Iris pigment epithelial cell (primary cell): Measurements from ENCODE around the gene MCC.

Experiments
- DNase-seq: peaks from one replicate; pipeline ENCODE4 v3.0.0-alpha.2; 2011; ENCODE audit warnings: low read depth

The MCC gene

DNA sequence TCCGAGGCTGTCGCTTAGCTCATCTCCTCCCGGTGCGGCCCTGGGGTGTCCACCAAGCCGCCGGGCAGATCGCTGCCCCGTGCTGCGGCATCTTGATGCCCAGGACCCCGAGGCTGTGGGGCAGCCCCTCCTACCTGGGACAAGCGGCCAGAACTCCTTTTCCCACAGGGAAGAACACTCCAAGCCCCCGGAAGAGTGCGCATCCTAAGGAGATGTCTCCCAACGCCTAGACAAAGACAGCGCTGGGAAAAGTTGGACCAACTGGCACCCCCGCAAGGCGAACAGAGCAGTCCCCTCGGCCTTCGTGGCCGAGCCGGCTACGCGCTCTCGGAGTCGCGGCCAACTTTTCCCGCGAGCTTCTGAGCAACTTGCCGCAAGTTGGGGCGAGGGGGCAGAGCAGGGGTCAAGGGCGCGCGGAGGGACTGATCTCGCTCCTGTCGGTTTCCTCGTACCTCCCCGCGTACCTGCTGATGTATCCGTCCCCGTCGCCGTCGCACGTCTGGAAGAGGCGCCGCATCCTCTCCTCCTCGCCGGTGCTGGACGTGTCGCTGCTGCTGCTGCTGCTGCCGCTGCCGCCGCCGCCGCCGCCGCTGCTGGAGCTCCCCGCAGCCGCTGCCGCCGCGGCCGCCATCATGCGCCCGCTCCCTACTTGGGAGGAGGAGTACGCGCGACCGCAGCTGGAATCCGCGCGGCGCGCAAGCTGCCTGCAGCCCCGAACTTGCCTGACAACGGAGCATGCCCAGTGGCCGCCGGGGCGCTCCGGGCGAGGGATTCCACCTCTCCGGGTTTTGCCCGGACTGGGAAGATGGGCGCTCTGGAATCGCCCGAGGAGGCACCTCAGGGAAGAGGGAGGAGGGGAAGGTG lies at the start of gene MCC:
Gene MCC, minus strand, starts transcription at position 673 of the 864 bp plus-strand sequence.
- DNase-seq, result peak; percentile 93

DNA sequence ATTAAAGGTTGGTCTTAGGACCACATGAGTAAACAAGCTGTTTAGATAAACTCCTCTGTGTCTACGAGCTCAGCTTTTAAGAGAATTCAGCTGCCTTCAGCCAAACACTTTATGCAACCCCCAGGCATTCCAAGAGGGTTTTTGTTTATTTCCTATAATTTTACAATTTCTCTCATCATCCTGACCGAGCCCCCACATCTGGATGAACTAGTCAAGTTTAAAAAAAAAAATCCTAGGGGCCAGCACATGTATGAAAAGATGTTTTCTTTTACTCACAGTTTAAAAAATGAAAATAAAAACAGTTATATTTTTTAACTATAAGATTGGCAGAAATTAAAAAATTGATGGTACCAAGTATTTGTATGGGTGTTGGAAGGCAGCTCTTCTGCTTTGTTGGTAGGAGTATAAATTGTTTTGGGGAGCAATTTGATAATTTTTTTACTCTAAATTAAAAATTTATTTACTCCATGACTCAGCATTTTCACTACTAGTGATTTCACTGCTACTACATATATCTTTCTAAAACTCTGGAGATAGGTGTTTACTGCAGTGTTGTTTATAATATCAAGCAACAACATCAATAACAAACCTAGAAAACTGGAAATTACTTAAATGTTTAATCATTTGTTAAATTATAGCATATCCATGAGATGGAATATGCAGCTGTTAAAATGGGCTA lies 43.4 kb upstream of the MCC start:
- no peak for DNase-seq

DNA sequence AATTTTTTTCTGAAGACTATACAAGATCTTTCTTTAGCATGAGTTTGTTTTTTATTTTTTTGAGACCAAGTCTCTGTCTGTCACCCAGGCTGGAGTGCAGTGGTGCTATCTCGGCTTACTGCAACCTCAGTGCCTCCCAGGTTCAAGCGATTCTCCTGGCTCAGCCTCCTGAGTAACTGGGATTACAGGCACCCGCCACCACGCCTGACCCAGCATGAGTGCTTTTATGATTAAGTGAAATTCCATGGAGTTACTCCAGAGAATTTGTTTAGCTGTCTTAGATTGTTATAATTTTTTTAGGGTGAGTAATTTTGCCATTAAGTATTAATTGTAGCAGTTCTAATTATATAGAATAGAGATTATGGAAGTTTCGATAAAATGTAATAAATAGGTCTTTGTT lies 39.5 kb upstream of the MCC start:
- peak; percentile 65 for DNase-seq

DNA sequence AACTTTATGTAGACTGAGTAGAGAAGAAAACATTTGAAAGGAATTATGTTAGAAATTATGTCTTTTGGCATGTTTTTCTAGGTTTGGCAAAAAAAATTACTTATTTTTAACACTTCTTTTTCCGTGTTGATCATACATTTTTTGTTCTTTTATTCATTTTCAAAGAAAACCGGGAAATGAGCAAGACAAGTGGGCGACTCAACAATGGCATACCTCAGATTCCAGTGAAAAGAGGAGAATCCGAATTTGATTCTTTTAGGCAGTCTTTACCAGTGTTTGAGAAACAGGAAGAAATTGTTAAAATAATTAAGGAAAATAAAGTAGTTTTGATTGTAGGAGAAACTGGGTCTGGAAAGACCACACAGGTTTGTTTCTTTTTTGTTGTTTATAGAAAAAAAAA lies 38.2 kb upstream of the MCC start:
- DNase-seq, result peak; percentile 31

DNA sequence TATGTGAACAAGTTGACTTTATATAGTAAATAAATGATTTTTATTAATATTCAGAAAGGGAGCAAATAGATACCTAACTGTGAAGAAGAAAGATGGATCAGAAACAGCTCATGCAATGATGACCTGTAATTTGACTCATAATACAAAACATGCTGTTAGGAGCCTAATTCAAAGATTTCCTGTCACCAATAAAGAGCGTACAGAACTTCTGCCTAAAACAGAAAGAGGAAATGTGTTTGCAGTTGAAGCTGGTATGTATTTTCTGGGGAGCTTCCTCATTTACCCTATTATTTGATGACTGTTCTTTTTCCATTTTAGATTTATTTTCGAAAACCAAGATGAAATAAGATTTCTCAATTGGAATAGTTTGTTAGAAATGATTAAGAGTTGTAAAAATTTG lies 36.7 kb upstream of the MCC start:
- DNase-seq, result peak; percentile 25

- DNase-seq, result no peak
Observed at GRCh38 chr5:113523168-113523567, 34.9 kb upstream of the MCC start.

DNA sequence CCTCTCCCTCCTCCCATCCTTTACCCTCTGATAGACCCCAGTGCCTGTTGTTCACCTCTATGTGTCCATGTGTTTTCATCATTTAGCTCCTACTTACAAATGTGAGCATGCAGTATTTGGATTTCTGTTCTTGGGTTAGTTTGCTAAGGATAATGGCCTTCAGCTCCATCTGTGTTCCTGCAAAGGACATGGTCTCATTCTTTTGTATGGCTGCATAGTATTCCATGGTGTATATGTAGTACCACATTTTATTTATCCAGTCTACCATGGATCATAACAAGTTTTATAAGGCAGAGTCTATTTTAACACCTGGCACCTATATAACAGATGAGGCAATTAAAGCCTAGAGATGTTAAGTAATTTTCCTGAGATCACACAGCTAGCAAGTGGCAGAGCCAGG lies 32.6 kb upstream of the MCC start:
- no peak for DNase-seq

DNA sequence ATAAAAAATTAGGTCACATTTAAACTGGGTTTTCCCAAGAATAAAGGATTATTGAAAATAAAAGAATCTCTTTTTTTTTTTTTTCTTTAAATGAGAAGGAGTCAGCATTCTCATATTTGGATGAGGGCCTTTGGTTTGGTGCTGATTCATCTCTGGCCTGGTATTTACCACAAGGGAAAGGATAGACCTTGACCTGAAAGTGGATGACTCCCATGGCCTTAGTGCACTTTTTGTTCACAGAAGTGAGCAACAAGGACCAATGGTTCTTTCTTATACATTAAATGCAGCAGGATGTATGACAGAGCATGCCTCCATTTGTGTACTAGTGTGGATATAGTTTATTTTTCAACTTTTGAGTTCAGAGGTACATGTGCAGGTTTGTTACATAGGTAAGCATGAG lies 32.2 kb upstream of the MCC start:
- peak; percentile 67 for DNase-seq

- DNase-seq, result no peak
Observed at GRCh38 chr5:113519412-113519811, 31.2 kb upstream of the MCC start.

GRCh38 chr5:113518884-113519283 lies 30.6 kb upstream of the MCC start:
- no peak for DNase-seq

DNA sequence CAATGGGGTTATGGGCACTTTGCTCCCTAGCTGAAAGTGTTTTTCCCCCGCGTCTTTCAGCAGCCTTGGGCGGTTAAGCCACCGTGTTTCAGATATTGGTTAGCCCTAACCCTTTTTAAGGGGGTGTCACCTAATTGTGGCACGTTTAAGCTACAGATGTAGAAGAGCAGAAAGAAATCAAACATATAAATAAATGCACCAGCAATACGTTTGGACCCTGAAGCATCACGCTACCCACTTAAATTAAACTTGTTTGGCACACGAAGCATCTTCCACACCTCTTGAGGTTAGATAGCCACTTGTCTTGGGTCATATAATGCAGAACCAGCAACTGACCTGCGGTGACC lies 26.0 kb upstream of the MCC start:
- DNase-seq, result no peak

DNA sequence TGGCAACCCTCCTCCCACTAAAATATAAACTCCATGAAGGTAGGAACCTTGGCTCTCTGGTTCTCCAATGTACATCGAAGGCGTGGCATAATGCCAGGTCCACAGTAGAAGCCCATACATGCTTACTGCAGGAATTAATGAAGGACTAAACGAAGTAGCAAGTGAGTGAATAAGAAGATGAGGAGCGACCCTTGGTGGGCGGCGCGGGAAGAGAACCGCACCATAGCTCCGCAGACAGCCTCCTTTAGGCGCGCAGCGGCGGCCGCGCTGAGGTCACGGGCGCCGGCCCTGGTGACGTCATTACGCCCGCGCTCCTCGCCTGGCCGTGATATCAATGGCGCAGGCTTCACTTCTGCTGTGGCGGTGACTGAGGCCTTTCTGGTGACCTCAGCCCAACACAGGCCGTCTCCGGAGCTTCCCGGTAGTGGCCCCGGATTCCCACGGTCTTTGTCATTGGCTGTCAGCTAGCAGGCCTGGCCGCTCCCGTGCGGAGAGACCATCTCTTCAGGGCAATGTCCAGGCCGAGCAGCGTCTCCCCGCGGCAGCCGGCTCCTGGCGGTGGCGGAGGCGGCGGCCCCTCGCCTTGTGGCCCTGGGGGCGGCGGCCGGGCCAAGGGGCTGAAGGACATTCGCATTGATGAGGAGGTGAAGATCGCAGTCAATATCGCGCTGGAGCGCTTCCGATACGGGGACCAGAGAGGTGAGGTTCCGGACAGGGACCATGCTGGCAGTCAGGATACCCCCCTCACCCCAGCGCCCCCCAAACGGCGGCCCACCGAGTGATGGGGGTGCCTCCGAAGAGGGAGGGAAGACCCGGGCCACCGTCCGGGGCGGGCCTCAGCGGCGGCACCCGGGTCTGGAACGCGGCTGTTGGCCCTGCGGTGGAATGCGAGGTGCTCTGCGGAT lies 25.4 kb upstream of the MCC start, which contains the start of gene YTHDC2:
Gene YTHDC2, plus strand, starts transcription at position 311 of the 905 bp plus-strand sequence. Its CDS starts 202 bp downstream, at position 513.
- peak; percentile 84 for DNase-seq

GRCh38 chr5:113512341-113512740 lies 24.1 kb upstream of the MCC start:
- no peak for DNase-seq

- DNase-seq, result peak; percentile 59
Observed at GRCh38 chr5:113510836-113511451, 22.7 kb upstream of the MCC start.

GRCh38 chr5:113508756-113509155 lies 20.5 kb upstream of the MCC start:
- DNase-seq, result no peak

DNA sequence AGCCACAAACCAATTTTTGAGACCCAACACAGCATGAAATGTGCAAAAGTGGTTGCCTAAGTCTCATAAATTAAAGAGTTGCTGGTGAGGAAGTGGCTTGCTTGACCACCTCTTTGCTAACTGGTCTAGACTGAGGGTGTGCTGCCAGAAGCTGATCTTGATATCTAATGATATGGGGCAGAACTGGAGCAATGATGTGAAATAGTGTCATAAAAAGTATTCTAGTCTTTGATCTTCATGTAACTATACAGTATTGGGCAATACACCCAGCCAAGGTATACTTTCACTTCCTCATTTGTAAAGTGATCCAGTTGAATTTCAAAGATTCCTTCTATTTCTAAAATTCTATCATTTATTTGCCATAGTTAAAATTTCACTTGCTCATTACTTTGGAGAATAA lies 19.3 kb upstream of the MCC start:
- no peak for DNase-seq

- DNase-seq, result peak; percentile 69
Observed at GRCh38 chr5:113505181-113505580, 16.9 kb upstream of the MCC start.

GRCh38 chr5:113503146-113503545 lies 14.9 kb upstream of the MCC start:
- no peak for DNase-seq

DNA sequence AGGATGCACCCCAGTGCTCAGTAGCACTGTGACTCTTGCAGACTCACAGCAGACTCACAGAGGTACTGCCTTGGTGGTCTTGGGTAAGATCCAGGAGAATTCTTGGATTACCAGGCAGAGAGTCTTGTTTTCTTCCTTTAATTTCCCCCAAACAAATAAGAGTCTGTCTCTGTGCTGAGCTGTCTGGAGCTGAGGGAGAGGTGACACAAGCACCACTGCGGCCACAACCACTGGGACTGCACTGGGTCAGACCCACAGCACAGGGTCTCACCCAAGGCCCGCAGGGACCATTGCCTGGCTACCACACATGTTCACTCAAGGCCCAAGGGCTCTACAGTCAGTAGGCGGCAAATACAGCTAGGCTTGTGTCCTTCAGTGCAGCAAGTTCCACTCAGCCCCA lies 13.8 kb upstream of the MCC start:
- no peak for DNase-seq

DNA sequence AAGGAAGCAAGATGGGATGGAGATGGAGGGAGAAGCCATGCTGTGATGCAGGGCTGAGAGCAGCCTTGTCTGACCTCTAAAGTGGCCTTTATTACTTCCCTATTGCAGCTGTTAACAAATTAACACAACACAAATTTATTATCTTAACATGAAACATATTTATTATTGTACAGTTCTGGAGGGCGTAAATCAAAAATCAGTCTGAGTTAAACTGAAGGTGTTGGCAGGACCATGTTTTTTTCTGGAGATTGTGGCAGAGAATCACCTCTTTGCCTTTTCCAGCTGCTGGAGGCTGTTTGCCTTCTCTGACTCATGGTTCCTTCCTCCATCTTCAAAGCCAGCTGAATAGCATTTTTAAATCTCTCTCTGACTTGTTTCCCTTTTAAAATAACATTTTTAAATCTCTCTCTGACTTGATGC lies 7.2 kb upstream of the MCC start:
- DNase-seq, result peak; percentile 47

DNA sequence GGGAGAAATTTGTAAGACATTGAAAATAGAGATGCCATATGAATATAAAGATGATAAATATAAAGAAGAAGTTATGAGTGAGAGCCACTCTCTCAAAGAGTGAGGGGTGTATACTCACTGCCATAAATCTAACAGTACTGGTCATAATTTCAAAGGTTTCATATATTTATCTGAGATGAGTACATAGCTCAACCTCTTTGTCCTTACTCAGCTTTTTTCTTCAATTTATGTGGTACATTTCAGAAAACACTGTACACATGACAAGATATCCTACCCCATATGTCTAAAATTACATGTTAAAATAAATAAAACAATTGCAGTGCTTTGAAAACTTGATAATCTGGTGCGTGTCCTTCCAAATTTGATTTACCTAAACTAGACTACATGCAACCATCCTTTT lies 5.2 kb upstream of the MCC start:
- DNase-seq, result no peak

- no peak for DNase-seq
Observed at GRCh38 chr5:113491022-113491421, 2.8 kb upstream of the MCC start.
